Measurements from ENCODE around the gene TNPO2. TPM values are rescaled to one million over a fixed set of nuclear protein-coding genes. Genes with fewer than 3 reads are reported as not detected.

TNPO2 gene
- total RNA-seq, 4 donors from 2014 or later = 25.5 to 57.8 (median 43.5) TPM

- intact Hi-C loops (cut with DNase I) = no loop called here
- no peaks in the 10 kb centered on the region for H3K9me3 ChIP-seq
- TF ChIP-seq POLR2A (IDR thresholded peaks at IDR 0.05) = peak in 3 of 4 donors; percentile 23 to 44 (median 39)
- TF ChIP-seq CTCF (IDR thresholded peaks at IDR 0.05) = peak in 1 of 6 experiments; percentile 11
- H3K27ac ChIP-seq = peak overlapping the region; percentile 93 to 98 (median 97)
- peak overlapping the region; percentile 81 to 91 (median 86) for H3K4me3 ChIP-seq
- H3K36me3 ChIP-seq = peaks cover 0 to 24% (median 4%) of the 10 kb centered on the region in 3 donors
- 1% methylated on average over 27 of the region's 32 CpGs for WGBS, 2 donors
- H3K27me3 ChIP-seq = no peaks in the 10 kb centered on the region
- DNase-seq = peak; percentile 84
- H3K4me1 ChIP-seq = peaks cover 15 to 59% (median 22%) of the 10 kb centered on the region in 3 donors
These were observed 959 bp downstream of the TNPO2 start for GRCh38 chr19:12722566-12723380.

- TF ChIP-seq CTCF (IDR thresholded peaks at IDR 0.05) (no peak), POLR2A (IDR thresholded peaks at IDR 0.05) (no peak)
- Histone ChIP-seq H3K9me3 (no peaks in the 10 kb centered on the region), H3K36me3 (peaks cover 0 to 27% (median 9%) of the 10 kb centered on the region in 3 donors), H3K27ac (peak overlapping the region; percentile 93 to 98 (median 97)), H3K4me3 (peak overlapping the region; percentile 81 to 91 (median 86)), H3K4me1 (peaks cover 15 to 66% (median 22%) of the 10 kb centered on the region in 3 donors), H3K27me3 (no peaks in the 10 kb centered on the region)
- WGBS, 2 donors = 0% methylated on average over 7 to 15 of the region's 65 CpGs
- DNase-seq = no peak
- intact Hi-C loops (cut with DNase I) = no loop called here
These were observed 1.8 kb downstream of the TNPO2 start for GRCh38 chr19:12721656-12722565.

GRCh38 chr19:12720851-12721655, 2.7 kb downstream of the TNPO2 start:
- TF ChIP-seq POLR2A (IDR thresholded peaks at IDR 0.05) (no peak), CTCF (IDR thresholded peaks at IDR 0.05) (no peak)
- H3K36me3 ChIP-seq = peaks cover 1 to 36% (median 11%) of the 10 kb centered on the region in 3 donors
- 0 to 1% methylated on average over 5 to 21 of the region's 59 CpGs for WGBS, 2 donors
- H3K27me3 ChIP-seq = no peaks in the 10 kb centered on the region
- intact Hi-C loops (cut with DNase I) = no loop called here
- no peaks in the 10 kb centered on the region for H3K9me3 ChIP-seq
- H3K4me1 ChIP-seq = peaks cover 15 to 71% (median 22%) of the 10 kb centered on the region in 3 donors
- peak overlapping the region; percentile 93 to 98 (median 97) for H3K27ac ChIP-seq
- H3K4me3 ChIP-seq = peak overlapping the region; percentile 81 to 91 (median 86)
- no peak for DNase-seq

- H3K4me3 ChIP-seq = peak overlapping the region in 3 of 4 donors; percentile 81 to 91 (median 85)
- no peaks in the 10 kb centered on the region for H3K27me3 ChIP-seq
- H3K4me1 ChIP-seq = peaks cover 15 to 71% (median 22%) of the 10 kb centered on the region in 3 donors
- H3K9me3 ChIP-seq = no peaks in the 10 kb centered on the region
- peaks cover 9 to 43% (median 19%) of the 10 kb centered on the region in 3 donors for H3K36me3 ChIP-seq
- H3K27ac ChIP-seq = peak overlapping the region; percentile 93 to 98 (median 97)
- no peak for TF ChIP-seq CTCF (IDR thresholded peaks at IDR 0.05)
- no peak for TF ChIP-seq POLR2A (IDR thresholded peaks at IDR 0.05)
- intact Hi-C loops (cut with DNase I) = no loop called here
- WGBS, 2 donors = 83 to 87% methylated on average over 9 to 10 of the region's 10 CpGs
- no peak for DNase-seq
These were observed 3.4 kb downstream of the TNPO2 start for GRCh38 chr19:12720296-12720695.

Measured in esophagus squamous epithelium (tissue), 5 donors.